K562 (cell line): ENCODE results near the gene RBFOX2. TPM values are rescaled to one million over a fixed set of nuclear protein-coding genes. Genes with fewer than 3 reads are reported as not detected.

Source experiments
- ATF1 ChIP-seq, 2 experiments: fragments of 450-650 bp in 1 of 2; IDR thresholded peaks; 2 replicates each; pipeline ENCODE4 v1.6.1; 2016; ENCODE audit warnings: missing compliant biosample characterization in 1 of 2, missing genetic modification characterization in 1 of 2
- E2F3 ChIP-seq: fragments of 250-450 bp; sonication (Bioruptor Pico); IDR thresholded peaks from 2 replicates; pipeline ENCODE4 v1.4.0; 2020; ENCODE audit warnings: mild to moderate bottlenecking
- ETV1 ChIP-seq: fragments of 450-650 bp; conservative IDR thresholded peaks from 2 replicates; pipeline ENCODE4 v1.6.1; 2016; ENCODE audit warnings: missing genetic modification characterization, control low read depth, low read depth, missing compliant biosample characterization
- HNRNPUL1 ChIP-seq: fragments of 200-400 bp; formaldehyde crosslinking; IDR thresholded peaks from 2 replicates; pipeline ENCODE4 v1.6.1; 2017; ENCODE audit warnings: low read length
- IRF9 ChIP-seq: fragments of 450-650 bp; IDR thresholded peaks from 2 replicates; pipeline ENCODE4 v1.6.1; 2016; ENCODE audit warnings: missing biosample characterization, missing genetic modification characterization
- LARP7 ChIP-seq: fragments of 450-650 bp; IDR thresholded peaks from 2 replicates; pipeline ENCODE4 v1.6.1; 2016
- MCM5 ChIP-seq: fragments of 450-650 bp; IDR thresholded peaks from 2 replicates; pipeline ENCODE4 v1.6.1; 2016; ENCODE audit warnings: low read depth
- MITF ChIP-seq: IDR thresholded peaks from 2 replicates; pipeline ENCODE4 v1.6.1; 2014; ENCODE audit warnings: antibody characterized with exemption
- MTA3 ChIP-seq: fragments of 450-650 bp; formaldehyde crosslinking; IDR thresholded peaks from 2 replicates; pipeline ENCODE4 v1.6.1; 2017; ENCODE audit warnings: mild to moderate bottlenecking, borderline replicate concordance
- NELFE ChIP-seq: IDR thresholded peaks from 2 replicates; pipeline ENCODE4 v1.6.1; 2011; ENCODE audit warnings: mild to moderate bottlenecking; ENCODE audit not compliant: insufficient read depth, insufficient read length
- NONO ChIP-seq, 2 experiments: fragments of 200-400 bp in 1 of 2; fragments of 450-650 bp in 1 of 2; formaldehyde crosslinking in 1 of 2; IDR thresholded peaks; 2 replicates each; pipeline ENCODE4 v1.6.1; 2017; ENCODE audit warnings: low read depth in 2 of 2, mild to moderate bottlenecking in 2 of 2, moderate library complexity in 2 of 2, low read length in 1 of 2
- NR0B1 ChIP-seq: fragments of 450-650 bp; IDR thresholded peaks from one replicate; pipeline ENCODE4 v1.6.1; 2018; ENCODE audit warnings: mild to moderate bottlenecking, moderate library complexity; ENCODE audit not compliant: partially characterized antibody
- NR1H2 ChIP-seq: sonication (generic); formaldehyde crosslinking; IDR thresholded peaks from 2 replicates; pipeline ENCODE4 v1.4.0; 2020; ENCODE audit warnings: mild to moderate bottlenecking, missing genetic modification reagents
- NRF1 ChIP-seq, 2 experiments: fragments of 450-650 bp; IDR thresholded peaks in 1 of 2; conservative IDR thresholded peaks in 1 of 2; 2 replicates each; pipeline ENCODE4 v1.6.1; 2014; ENCODE audit warnings: mild to moderate bottlenecking in 2 of 2
- PHF21A ChIP-seq: fragments of 450-650 bp; IDR thresholded peaks from 2 replicates; pipeline ENCODE4 v1.6.1; 2017; ENCODE audit warnings: low read depth, borderline replicate concordance
- SIN3B ChIP-seq: fragments of 450-650 bp; IDR thresholded peaks from 2 replicates; pipeline ENCODE4 v1.6.1; 2017; ENCODE audit warnings: low read depth, mild to moderate bottlenecking, moderate library complexity
- SIX5 ChIP-seq, 2 experiments: IDR thresholded peaks; 2 replicates each; pipeline ENCODE4 v1.6.1; 2011; ENCODE audit warnings: low read length in 2 of 2, borderline replicate concordance in 1 of 2, low read depth in 1 of 2, mild to moderate bottlenecking in 1 of 2, moderate library complexity in 1 of 2; ENCODE audit not compliant: insufficient read depth in 1 of 2
- SMARCE1 ChIP-seq: fragments of 450-650 bp; IDR thresholded peaks from 2 replicates; pipeline ENCODE4 v1.7.1; 2016; ENCODE audit warnings: mild to moderate bottlenecking
- SP1 ChIP-seq: sonication (generic); formaldehyde crosslinking; IDR thresholded peaks from 2 replicates; pipeline ENCODE4 v1.8.1; 2022; ENCODE audit warnings: mild to moderate bottlenecking, missing genetic modification reagents
- TCF3 ChIP-seq: sonication (generic); formaldehyde crosslinking; IDR thresholded peaks from 2 replicates; pipeline ENCODE4 v1.4.0; 2020; ENCODE audit warnings: mild to moderate bottlenecking, missing genetic modification reagents
- XRCC4 ChIP-seq: IDR thresholded peaks from one replicate; pipeline ENCODE4 v1.6.1; 2011; ENCODE audit not compliant: insufficient read depth, insufficient read length; ENCODE audit errors: extremely low read depth
- XRCC5 ChIP-seq: fragments of 200-400 bp; formaldehyde crosslinking; IDR thresholded peaks from 2 replicates; pipeline ENCODE4 v1.6.1; 2017; ENCODE audit warnings: low read depth, mild to moderate bottlenecking, low read length
- ZFX ChIP-seq: sonication (generic); formaldehyde crosslinking; IDR thresholded peaks from 2 replicates; pipeline ENCODE4 v1.8.0; 2022; ENCODE audit warnings: mild to moderate bottlenecking, missing genetic modification reagents, moderate library complexity
- ZNF511 ChIP-seq: sonication (generic); formaldehyde crosslinking; IDR thresholded peaks from 2 replicates; pipeline ENCODE4 v1.8.0; 2022; ENCODE audit warnings: mild to moderate bottlenecking, missing genetic modification reagents
- ZNF551 ChIP-seq: fragments of 250-450 bp; sonication (Bioruptor Pico); IDR thresholded peaks from 2 replicates; pipeline ENCODE4 v1.5.0; 2021; ENCODE audit warnings: mild to moderate bottlenecking, moderate library complexity
- polyA plus RNA-seq, 8 experiments: library from polyadenylated mRNA; depleted of rRNA in 4 of 8; stranded (reverse) in 5 of 8; unstranded in 3 of 8; fragments of >200 nt; fragmentation: Nextera tagmentation in 2 of 8; fragmentation: Illumina TruSeq in 1 of 8; extraction: Ambion mirVana in 2 of 8; extraction: Trizol in 1 of 8; gene quantifications; 2 replicates each; pipeline versions ENCODE4 v1.2.1 to v1.2.3, GENCODE V29; 2011 to 2014; ENCODE audit warnings: inconsistent platforms in 1 of 8, missing spikeins in 1 of 8
- total RNA-seq, 7 experiments: library from RNA; depleted of rRNA in 6 of 7; stranded (reverse); fragments of >200 nt in 6 of 7; fragmentation: Illumina TruSeq in 2 of 7; extraction: Trizol in 2 of 7; gene quantifications; 2 replicates each; pipeline versions ENCODE4 v1.2.1 to v1.2.3, GENCODE V29; 2011 to 2021; ENCODE audit warnings: low replicate concordance in 1 of 7

Gene RBFOX2
- total and polyA plus RNA-seq, 9 of the 15 experiments (the other 6 are each of a cell fraction or from before 2014, with no cell fraction given): 5.8 to 24.8 (median 14.2) TPM

GRCh38 chr22:36065775-36066544, 37.3 kb upstream of the RBFOX2 start (continued):
- TF ChIP-seq E2F3 (CRISPR knock-in tag): peak; percentile 68; the same call in 1 of the 2 replicates
- TF ChIP-seq PHF21A: no peak
- TF ChIP-seq ATF1 (CRISPR knock-in tag; IDR thresholded peaks at IDR 0.05): no peak
- peak; percentile 69 for TF ChIP-seq ATF1 (tag; IDR thresholded peaks at IDR 0.05)
- TF ChIP-seq ZNF511: no peak
- 0 out of 2 replicates have a peak, but pooled peaks have one; percentile 8 for TF ChIP-seq TCF3 (CRISPR knock-in tag)
- no peak for TF ChIP-seq NR0B1
- no peak for TF ChIP-seq XRCC4
- TF ChIP-seq SIX5 (IDR thresholded peaks at IDR 0.05; ENCODE audit: borderline replicate concordance in 1 of 2, insufficient read depth in 1 of 2, low read depth in 1 of 2, low read length in 2 of 2): no peak
- 0 out of 2 replicates have a peak, but pooled peaks have one; percentile 39 for TF ChIP-seq MITF
- TF ChIP-seq MTA3: peak; percentile 29; the same call in 1 of the 2 replicates
- no peak for TF ChIP-seq NR1H2
- 0 out of 2 replicates have a peak, but pooled peaks have one; percentile 74 for TF ChIP-seq XRCC5
- peak; percentile 78 for TF ChIP-seq ZFX (CRISPR knock-in tag)
- TF ChIP-seq NRF1 (conservative IDR thresholded peaks at IDR 0.05 in 1 of 2, IDR thresholded peaks at IDR 0.05 in 1 of 2): peak in 1 of 2 experiments; percentile 58; a peak in 2 of 4 replicates
- no peak for TF ChIP-seq MCM5
- TF ChIP-seq IRF9 (tag): no peak
- TF ChIP-seq ZNF551 (CRISPR knock-in tag): no peak
- 0 out of 4 replicates have a peak, but pooled peaks of 1 of the 2 experiments have one; percentile 22 for TF ChIP-seq NONO (IDR thresholded peaks at IDR 0.05; ENCODE audit: low read depth in 2 of 2, low read length in 1 of 2)
- TF ChIP-seq SIN3B: peak; percentile 28; the same call in 1 of the 2 replicates
- no peak for TF ChIP-seq NELFE
- no peak for TF ChIP-seq SP1 (CRISPR knock-in tag)
- TF ChIP-seq SMARCE1: no peak
- TF ChIP-seq ETV1 (tag): no peak
- no peak for TF ChIP-seq LARP7
- TF ChIP-seq HNRNPUL1: no peak
